HG03045 (cell line): ENCODE measurements around the gene CDC34.

Experiments
- ATAC-seq: cut with Tn5 transposase; IDR thresholded peaks from one replicate; pipeline ENCODE4 v1.9.1; 2021; ENCODE audit warnings: mild to moderate bottlenecking, moderate library complexity; ENCODE audit not compliant: unreplicated experiment

Gene CDC34

DNA sequence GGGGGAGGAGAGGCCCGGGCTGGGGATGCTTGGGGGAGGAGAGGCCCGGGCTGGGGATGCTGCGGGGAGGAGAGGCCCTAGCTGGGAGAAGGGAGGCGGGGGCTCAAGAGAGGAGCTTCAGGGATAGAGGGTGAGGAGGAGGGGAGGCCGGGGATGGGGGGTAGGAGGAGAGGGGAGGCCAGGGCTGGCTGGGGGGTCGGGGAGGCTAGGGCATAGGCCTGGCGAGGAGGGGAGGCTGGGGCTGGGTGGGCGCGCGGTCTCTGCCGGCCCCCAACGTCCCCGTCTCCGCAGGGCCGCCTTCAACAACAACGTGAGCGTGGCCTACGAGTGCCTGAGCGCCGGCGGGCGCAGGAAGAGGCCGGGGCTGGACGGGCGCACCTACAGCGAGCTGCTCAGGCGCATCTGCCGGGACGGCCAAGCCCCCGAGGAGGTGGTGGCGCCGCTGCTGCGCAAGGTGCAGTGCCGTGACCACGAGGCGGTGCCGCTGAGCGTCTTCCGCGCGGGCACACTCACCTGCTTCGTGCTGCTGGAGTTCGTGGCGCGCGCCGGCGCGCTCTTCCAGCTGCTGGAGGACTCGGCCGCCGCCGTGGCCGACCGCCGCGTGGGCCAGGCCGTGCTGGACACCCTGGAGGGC lies 12.8 kb upstream of the CDC34 start:
- no peak for ATAC-seq

DNA sequence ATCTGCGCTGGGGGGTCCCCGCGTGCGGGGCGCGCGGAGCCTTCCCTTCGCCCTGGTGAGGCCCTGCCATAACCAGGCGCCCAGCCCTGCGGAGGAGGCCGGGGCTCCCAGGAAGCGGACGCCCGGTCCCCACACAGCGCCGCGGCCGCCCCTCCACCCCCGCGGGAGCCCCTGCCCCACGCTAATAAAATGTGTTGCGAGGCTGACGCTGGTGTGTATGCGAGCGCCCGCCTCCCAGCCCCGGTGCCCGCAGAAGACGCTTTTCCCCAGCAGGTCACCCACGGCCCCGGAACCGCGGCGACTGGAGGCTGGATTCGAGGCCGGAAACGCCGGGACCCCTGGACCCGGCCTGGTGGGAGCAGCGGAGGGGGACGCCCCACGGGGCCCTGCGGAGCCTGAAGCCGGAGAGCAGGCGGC lies 12.1 kb upstream of the CDC34 start:
- no peak for ATAC-seq

DNA sequence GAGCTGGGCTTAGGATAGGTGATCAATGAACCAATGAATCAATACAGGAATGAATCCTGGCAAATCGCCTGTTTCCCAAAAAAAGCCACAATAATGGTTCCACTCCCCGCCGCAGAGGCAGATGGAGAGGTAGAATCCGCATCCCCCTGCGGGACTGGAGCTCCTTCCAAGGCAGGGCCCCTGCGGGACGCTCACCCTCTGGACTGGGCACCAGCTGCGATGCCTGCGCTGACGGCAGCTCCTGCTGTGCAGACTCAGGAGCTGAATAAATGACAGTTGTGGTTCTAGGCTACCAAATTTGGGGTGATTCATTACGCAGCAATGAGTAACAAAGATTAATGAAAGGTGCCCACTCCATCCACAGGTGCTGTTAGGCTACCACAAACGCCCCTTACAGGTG lies 8.8 kb upstream of the CDC34 start:
- ATAC-seq: no peak

DNA sequence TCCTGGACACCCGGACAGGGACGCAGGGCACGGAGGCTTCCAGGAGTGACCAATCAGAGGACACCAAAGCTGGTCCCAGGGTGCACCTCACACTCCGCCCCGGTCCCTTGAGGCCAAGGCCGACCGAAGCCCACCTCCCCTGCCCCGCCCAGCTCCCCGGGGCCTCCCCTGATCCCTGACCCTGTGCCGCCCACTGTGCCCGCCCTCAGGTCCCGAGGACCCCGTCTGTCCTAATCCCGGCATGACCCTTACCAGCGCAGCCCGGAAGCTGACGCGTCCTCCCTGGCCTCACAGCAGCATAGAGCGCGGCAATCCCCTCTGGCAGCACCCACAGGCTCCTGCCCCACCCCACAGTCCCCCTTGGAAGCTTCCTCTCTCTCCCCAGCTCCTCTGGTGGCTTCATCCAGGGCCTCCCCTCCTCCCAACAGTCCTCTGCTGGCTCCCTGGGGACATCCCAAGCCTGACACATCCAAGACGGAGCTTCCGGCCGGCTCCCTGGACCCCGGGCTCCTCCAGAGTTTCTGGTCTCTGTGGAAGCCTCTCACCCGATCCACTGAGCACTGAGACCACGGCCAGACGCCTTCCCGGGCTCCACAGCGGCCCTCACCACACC lies 7.4 kb upstream of the CDC34 start:
- ATAC-seq: no peak

DNA sequence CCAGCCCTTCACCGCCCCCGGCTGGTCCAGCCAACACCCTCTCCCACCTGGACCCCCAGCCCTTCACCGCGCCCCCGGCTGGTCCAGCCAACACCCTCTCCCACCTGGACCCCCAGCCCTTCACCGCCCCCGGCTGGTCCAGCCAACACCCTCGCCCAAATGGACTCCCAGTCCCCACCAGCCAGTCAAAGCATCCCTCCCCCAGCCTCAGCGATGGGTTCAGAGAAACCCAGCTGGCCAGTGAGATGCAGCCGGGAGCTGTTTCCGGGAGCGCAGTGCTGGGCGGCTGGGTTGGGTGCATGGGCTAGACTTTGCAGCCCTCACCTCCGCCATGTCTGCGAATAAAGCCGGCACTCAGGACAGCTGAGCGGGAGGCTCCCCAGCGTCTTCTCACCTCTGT lies 6.5 kb upstream of the CDC34 start:
- no peak for ATAC-seq

DNA sequence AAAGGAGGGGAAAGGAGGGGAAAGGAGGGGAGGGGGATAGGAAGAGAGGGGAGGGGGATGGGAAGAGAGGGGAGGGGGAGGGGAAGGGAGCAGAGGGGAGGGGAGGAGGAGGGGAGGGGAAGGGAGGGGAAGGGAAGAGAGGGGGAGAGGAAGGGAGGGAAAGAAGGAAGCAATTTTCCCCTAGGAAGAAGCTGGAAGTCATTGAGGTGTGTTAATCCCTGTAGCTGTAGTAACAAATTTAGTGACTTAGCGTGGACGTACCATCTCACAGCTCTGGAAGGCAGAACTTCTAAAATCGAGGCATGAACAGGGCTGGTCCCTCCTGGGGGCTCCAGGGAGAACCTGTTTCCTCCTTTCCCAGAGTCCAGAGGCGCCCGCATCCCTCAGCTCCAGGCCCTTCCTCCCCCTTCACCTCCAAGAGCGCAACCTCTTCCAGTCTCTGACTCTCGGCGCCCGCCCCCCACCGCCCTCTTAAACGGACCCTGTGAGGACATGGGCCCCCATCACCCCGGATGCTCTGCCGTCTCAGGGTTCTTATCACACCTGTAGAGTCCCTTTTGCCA lies 5.6 kb upstream of the CDC34 start:
- no peak for ATAC-seq

DNA sequence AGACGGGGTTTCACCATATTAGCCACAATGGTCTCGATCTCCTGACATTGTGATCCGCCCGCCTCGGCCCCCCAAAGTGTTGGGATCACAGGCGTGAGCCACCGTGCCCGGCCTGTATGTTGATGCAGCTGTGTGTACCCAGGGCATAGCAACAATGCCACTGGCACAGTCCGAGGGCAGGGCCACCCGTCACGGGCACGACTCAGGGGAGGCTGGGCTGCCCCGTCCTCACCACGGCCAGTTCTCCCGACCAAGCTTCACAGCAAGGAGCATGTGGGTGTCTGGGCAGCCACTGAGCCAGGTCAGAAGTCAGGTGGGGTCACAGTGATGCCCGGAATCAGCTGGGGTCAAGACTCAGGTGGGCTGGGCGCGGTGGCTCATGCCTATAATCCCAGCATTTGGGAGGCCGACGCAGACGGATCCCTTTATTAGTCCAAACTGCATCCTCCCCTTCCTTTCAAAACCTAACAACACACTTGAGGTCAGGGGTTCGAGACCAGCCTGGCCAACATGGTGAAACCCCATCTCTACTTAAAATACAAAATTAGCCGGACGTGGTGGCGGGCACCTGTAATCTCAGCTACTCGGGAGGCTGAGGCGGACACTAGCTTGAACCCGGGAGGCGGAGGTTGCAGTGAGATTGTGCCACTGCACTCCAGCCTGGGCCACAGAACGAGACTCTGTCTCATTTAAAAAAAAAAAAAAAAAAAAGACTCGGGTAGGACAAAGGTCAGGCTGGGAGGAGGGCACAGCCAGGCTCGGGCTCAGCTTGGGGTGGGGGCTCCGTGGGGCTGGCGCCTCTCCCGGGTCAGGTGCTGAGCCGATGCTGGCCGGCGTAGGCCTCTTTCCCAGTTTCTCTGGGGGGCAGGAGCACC lies 1.2 kb upstream of the CDC34 start:
- ATAC-seq: no peak

DNA sequence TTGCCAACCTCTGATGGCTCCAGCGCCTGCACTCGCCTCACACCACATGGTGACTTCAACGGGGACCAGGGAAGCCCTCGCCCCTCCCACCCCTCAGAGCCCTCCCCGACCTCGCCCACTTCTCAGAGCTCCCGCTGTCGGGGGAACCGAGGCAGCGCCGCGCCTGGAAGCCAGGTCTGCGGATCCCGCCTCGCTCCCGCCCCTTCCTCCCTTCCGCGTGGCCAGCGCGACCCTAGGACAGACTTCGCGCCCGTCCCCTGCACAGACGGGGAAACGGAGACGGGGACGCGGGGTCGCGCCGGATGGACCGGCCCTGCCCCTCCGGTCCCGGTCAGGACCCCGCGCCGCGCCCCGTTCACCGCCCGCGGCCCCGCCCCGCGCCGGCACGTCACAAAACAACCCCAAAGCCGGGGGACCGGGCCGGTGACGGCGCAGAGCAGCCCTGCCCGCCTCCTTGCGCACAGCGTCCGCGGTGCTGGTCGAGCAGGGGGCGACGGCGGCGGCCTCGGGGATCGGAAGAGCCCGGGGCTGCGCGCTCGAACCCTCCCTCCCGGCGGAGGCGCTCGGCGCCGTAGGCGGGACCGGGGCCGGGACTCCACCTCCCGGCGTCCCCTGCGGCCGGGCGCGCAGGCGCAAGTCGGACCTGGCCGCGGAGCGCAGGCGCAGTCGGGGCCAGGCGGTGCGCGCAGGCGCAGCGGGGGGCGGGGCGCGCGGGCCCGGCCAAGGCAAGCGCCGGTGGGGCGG lies 379 bp upstream of the CDC34 start:
- peak; percentile 67 for ATAC-seq

DNA sequence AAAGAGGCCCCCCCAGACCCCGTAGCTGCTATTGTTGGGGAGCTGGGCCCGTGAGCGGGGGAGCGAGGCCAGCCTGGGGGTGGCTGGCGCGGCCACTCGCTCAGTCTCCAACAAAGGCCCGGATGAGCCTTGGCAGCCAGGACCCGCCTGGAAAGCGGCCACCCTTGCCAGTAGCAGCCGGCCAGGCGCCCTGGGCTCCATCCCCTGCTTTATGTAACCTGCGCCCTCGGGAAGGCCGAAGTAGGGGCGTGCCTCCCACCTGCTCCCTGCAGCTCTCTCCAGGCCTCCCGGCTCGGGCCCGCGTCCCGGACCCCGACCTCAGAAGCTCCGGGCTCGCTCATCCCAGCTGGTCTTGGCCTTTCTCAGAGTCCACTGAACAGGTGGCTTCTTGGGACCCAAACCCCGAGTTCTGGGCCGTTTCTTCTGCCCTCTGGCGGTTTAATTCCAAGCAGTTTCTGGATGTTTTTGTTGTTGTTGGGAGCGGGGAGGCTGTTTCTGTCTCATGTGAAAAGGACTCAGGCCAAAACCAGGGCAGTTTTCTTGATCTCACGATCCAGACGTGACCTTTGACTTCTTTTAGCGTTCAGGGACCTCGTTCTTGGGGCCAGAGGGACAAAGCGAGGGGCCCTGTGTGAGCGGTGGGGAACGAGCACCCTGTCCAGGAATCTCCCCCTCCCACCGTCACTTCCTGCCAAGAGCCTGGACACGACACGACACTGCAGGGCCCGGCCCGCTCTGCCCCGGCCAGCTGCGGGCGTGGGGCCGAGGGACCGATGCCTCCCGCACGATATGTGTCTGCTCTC lies 1.2 kb downstream of the CDC34 start:
- ATAC-seq: no peak

DNA sequence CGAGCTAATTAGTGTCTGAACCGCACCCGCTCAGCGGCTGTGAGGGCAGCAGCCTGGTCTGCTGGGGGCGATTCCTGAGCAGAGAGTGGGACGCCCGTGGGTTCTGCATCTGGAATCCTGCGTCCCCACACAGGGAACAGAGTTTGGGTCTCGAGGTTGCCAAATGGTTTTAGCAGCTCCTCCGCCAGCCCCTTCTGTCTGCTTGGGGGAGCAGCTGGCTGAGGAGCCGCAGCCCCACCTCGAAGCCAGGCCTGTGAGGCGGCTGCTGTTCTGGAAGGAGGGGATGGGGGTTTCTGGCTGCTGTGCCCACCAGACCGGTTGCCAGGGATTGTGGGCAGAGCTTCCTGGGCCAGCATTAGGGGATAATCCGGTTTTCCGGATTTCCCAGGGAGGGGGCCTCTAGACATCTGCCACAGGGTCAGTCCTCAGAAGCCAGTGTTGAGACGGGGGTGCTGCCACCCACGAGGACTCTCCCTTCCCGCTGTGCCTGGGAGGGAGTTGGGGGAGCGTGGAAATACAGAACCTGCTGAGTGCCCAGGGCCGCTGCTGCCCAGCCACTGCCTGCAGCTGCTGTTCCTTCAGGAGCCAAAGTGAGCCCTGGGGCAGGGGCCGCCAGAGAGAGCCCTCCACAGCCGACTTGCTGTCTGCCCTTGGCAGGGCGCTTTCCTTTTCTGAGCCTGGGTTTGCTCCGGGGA lies 2.0 kb downstream of the CDC34 start:
- ATAC-seq: no peak

DNA sequence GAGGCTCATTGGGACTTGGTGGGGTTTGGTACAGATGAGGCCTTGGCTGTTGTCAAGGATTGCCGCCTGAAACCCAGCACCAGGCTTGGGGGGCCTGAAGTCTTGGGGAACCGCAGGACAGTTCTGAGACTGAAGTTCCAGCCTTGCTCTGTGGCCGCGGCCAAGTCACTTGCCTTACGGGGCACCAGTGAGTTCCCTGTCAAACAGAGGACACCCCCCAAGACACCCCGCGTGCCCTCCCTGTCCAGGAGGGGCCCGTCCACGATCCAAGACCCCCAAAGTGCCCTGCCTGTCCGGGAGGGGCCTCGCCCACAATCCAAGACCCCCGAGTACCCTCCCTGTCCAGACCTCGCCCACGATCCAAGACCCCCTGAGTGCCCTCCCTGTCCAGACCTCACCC lies 2.5 kb downstream of the CDC34 start:
- ATAC-seq: no peak

DNA sequence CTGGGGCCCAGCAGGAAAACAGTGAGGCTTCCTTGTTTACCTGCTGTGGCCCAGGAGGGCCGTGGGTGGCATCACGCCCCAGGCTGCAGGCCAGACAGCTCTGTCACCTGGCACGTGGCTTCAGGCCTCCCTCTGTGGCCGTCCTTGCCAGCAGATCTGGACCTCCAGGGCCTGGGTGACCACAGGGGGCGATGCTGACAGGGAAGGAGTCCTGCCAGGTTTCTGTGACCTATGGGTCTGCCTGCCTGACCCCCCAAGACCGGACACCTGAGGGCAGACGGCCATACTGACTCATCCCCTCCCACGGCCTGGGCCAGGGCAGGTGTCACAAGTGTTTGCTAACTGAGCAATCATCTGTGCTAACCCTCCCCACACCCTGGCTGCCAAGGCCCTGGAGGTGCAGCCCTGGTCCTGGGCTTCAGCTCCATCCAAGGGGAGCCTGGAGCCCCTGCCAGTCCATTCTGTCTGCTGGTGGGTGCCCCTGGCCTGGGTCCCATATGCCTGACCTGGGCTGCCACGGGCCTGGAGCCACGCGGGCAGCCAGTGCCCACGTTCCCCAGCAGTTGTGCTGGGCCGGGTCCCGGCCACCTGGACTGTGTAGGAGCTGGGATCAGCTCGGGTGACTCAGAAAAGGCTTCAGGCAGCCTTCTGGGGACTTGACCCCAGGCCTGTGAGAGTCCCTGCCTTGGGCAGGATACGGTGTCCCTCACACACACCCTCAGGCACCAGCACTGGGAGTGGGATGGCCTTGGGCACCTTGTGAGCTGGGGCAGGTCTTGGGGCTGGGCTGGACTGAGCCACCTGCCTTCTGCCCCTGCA lies 3.7 kb downstream of the CDC34 start:
- no peak for ATAC-seq

DNA sequence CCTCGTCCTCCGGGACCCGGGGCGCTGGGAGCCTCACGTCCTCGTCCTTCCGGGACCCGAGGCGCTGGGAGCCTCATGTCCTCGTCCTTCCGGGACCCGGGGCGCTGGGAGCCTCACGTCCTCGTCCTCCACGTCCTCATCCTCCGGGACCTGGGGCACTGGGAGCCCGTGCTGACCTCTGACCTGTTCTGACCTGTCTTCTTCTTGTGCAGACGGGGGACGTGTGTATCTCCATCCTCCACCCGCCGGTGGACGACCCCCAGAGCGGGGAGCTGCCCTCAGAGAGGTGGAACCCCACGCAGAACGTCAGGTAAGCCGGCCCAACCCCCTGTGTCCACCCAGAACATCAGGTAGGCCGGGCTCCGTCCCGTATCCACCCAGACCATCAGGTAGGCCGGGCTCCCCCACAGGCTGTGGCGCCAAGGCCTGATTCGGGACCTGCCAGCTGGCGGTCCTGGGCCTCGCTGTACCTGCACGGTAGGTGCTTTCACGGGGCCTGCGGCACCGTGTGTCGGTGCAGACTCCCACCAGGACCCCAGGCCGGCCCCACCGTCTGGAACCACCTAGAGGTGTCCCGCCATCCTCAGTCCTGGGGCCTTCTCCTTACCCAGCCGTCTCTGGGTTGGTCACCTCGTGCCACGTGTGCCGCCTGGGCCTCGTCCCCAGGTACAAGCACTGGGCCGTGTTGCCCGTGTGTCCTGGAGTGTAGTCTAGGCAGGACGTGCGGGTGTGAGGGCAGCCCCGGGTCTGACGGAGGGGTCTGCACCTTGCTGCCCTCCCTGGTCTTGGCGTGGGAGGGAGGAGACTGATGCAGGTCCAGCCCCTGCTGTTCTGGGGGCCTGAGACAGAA lies 4.7 kb downstream of the CDC34 start:
- ATAC-seq: no peak

DNA sequence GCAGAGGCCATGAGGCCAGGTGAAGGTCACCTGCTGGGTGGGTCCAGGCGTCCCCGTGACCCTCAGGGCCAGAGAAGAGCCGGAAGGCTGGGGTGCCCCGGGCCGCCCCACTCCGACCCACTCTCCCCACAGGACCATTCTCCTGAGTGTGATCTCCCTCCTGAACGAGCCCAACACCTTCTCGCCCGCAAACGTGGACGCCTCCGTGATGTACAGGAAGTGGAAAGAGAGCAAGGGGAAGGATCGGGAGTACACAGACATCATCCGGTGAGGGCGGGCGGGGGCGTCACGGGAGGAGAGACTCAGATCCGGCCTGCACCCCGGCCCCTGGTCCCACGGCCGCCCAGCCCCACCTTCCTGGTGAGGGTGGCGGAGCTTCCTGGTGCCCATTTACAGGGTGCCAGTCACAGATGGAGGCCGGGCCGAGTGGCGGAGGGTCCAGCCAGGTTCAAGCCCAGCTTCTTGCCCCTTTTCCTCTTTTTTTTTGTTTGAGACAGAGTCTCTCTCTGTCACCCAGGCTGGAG lies 5.4 kb downstream of the CDC34 start:
- no peak for ATAC-seq

DNA sequence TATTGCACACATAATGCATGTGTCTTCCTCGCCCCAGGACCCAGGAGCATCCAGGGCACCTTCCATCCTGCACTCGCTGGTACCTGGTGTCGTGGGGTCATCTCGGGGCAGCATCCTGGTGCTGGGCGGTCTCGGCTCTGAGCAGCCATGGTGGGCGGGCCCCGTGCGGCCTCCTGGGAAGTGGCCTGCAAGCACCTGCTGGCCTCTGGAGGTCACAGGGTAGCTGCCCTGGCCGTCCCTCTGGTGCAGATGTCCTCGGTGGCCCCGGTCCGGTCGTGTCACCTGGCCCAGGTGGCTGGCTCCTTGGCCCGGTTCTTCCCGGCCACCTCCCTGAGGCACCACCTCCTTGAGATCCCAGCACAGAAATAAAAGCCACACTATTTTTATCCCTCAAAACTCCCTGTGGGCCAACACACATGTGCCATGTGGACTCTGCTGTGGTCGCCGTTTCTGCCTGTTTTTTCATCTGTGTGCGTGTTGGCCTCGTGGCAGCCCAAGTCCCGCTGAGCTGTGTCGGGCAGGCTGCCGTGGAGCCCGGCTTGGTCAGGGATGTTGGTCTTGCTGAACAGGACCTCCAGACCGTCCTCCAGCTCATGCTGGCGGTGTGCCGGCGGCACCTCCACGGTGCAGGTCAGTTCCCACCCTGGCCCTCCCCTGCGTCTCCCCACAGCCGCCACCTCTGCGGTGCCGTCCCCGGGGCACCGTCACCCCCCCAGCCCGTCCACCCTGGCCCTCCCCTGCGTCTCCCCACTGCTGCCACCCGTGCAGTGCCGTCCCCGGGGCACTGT lies 7.3 kb downstream of the CDC34 start:
- ATAC-seq: no peak

DNA sequence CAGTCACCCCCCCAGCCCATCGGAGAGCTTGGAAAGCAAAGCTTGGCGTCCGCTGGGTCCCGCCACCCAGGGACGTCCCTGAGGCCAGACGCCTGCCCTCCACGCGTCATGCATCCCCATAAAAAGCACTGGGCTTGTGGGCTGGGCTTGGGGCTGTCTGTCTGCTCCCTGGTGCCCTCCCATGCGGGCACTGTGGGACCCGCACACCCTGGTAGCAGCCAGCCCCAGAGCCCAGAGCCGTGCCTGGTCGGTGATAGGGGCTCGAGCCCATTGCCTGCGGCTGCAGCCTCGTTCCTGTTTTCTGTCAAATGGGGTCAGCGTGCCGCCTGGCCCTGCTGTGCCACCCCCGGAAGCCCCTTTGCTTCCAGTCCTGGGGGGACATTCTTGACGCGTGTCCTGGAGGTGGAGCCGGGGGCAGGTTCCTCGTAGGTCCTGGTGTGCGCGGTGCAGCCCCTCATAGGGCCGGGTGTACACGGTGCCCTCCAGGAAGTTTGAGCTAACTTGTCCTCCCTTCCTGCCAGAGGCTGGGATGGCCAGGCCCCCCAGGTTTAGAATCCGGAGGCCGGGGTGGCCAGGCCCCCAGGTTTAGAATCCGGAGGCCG lies 8.0 kb downstream of the CDC34 start:
- no peak for ATAC-seq
